GM12872 (cell line): ENCODE data around the gene STOX1.

ENCODE experiments used
- TF ChIP-seq, protein P1 (sequence below): IDR thresholded peaks from 3 replicates; pipeline ENCODE4 v1.5.1; 2011; ENCODE audit warnings: low read depth, mild to moderate bottlenecking, low read length, moderate library complexity; ENCODE audit not compliant: insufficient read depth

STOX1 gene

DNA sequence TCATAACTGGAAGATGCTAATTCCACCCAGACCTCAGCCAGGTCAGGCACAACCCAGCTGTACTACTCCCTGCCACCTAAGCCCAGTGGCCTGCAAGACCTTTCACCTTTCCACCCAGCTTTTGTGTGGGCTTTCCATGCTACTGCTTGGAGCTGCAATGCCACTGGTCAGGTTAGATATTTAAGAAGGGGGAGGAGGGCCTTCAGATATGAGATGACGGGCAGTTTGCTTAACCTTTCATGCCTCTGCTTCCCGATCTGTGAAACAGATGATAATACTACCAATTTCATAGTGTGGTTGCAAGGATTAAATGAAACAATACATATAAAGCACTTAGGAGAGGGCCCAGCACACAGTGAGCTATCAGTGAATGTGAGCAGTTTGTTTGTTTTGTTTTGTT is 20.9 kb downstream of the STOX1 start:
- TF ChIP-seq, protein P1, sequence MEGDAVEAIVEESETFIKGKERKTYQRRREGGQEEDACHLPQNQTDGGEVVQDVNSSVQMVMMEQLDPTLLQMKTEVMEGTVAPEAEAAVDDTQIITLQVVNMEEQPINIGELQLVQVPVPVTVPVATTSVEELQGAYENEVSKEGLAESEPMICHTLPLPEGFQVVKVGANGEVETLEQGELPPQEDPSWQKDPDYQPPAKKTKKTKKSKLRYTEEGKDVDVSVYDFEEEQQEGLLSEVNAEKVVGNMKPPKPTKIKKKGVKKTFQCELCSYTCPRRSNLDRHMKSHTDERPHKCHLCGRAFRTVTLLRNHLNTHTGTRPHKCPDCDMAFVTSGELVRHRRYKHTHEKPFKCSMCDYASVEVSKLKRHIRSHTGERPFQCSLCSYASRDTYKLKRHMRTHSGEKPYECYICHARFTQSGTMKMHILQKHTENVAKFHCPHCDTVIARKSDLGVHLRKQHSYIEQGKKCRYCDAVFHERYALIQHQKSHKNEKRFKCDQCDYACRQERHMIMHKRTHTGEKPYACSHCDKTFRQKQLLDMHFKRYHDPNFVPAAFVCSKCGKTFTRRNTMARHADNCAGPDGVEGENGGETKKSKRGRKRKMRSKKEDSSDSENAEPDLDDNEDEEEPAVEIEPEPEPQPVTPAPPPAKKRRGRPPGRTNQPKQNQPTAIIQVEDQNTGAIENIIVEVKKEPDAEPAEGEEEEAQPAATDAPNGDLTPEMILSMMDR: no peak

DNA sequence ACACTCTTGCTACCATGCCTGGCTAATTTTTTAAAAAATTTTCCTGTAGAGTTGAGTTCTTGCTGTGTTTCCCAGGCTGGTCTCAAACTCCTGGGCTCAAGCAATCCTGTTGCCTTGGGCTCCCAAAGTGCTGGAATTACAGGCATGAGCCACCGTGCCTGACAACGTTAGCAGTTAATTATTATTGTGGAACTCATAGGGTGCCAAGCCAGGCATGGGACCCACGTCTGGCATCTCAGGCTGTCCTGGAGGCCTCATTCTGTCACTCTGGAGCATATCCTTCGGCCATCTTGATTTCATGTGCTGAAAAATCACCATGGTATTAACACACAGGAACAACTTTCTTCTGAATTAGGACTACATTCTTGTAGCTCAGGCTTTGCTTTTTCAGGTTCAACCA is 21.5 kb downstream of the STOX1 start:
- TF ChIP-seq, protein P1: no peak

DNA sequence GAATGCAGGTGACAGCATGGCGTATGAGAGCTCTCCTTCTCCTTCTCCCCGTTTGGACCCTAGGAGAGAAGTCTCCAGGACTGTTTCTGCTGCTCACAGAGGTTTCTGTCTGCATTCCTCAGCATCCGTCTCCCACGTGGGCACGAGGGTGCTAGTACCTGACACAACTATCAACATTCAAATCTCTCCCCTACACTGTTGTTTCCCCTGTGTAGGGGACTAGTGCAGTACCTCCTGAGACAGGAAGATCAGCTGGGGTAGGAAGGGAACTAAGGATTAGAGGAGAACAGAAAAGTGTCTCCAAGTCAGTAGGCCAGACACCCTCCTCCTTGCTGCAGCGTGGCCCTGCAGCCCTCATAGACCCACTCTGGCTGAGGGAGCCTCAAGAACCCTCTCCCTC is 29.0 kb downstream of the STOX1 start:
- TF ChIP-seq, protein P1: no peak

DNA sequence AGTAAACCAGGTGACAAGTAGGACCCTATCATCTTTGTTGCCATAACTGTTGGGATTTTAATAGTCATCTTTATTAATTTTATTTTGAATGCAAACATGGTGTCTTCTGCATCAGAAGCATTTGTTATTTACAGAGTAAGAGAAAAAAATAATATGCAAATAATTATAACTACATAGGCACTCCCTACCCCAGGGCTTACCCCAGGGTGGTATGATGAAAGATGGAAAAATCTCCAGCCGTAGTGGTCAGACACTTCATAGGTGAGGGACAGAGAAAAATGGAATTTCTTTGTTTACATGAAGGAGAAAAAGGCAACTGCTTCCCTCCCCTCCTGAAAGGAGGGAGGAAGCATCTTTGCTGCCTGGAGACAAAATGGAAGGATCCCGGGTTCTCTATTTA is 29.7 kb downstream of the STOX1 start:
- TF ChIP-seq, protein P1: no peak

DNA sequence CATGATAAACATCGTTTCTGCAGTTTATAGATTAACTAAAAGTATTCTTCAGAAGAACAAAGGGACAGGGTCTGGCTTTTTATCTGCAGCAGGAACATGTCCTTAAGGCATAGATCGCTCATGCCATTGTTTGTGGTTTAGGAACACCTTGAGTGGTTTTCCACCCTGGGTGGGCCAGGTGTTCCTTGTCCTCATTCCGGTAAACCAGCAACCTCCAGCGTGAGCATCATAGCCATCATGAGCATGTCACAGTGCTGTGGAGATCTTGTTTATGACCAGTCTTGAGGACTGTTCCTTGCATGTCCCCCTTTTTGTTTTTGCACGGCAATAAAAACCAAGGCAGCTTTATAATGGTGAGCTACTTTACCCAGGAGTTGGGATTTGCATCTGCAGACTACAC is 33.9 kb downstream of the STOX1 start:
- TF ChIP-seq, protein P1: no peak

DNA sequence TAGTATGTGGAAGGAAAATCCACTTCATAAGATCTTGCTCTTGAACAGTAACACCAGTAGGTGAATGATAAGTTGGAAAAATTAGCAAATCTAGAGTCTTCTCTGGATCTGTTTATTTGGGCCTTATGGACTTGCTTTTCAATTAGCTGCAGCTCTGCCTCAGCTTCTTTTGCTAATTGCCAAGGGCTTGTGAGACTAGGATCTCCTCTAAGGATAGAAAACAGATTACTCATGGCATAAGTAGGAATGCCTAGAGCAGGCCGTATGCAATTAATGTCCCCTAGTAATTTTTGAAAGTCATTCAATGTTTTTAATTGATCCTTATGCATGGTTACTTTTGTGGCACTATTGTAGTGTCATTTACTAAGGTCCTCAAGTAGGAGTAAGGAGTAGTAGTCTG is 37.3 kb downstream of the STOX1 start:
- TF ChIP-seq, protein P1: no peak

DNA sequence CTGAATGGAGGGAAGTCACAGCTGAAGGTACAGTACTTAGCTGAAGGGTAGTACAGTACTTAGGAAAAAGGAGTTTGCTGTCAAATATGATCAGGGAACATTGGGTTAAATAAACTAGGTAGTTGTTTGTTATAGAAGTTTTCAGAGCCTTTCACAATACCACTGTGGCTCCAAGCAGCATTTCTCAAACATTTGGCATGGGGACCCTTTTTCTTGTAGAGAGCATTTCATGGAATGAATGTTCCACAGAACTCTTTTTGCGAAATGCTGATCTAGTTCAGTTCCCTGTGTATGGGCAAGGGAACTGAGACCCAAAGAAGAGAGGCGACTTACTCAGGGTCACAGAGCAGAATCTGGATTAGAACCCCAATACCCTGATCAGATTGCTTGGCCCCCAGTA is 42.3 kb downstream of the STOX1 start:
- TF ChIP-seq, protein P1: no peak

DNA sequence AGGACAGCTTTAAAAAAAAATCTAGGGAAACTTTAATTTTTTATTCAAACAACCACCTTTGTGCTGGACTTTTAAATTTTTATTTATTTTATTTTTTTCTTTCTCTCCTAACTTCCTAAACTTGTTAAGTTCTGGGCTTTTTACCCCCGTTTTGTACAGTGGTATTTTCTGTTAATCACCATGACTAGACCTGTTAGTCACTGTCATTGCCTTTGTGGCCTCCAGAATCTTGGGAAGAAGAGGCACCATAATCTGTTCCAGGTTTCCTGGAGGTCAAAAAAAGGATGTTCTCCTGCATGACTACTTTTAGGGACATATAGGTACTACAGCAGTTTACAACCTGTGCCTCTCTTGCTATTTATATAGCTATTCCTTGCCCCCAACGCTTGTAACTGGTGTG is 42.7 kb downstream of the STOX1 start:
- TF ChIP-seq, protein P1: no peak
